BLaER1 treated with 17β-estradiol and CSF1 and Interleukin-3, amounts not matched to agents 10 nM and 100 nM (cell line): ENCODE results near the gene SEL1L.
"Not testable (repeated sequence)": the region's sequence is repeated elsewhere in the genome, so short reads cannot be mapped to it uniquely, and the experiment has no call there.

Source experiments
- H3K27ac ChIP-seq, 11 experiments: shearing (Covaris generic); formaldehyde crosslinking; 2 replicates each; pipeline ENCODE4 v1.8.1; 2022
- H3K27me3 ChIP-seq, 11 experiments: shearing (Covaris generic); formaldehyde crosslinking; 2 replicates each; pipeline ENCODE4 v1.8.1; 2022
- H3K36me3 ChIP-seq, 11 experiments: shearing (Covaris generic); formaldehyde crosslinking; 2 replicates each; pipeline ENCODE4 v1.8.1; 2022
- H3K4me1 ChIP-seq, 10 experiments: shearing (Covaris generic); formaldehyde crosslinking; 2 replicates each; pipeline ENCODE4 v1.8.1; 2022
- H3K4me2 ChIP-seq, 11 experiments: shearing (Covaris generic); formaldehyde crosslinking; 2 replicates each; pipeline ENCODE4 v1.8.1; 2022
- H3K4me3 ChIP-seq, 10 experiments: shearing (Covaris generic); formaldehyde crosslinking; 2 replicates each; pipeline ENCODE4 v1.8.1; 2022
- H3K9ac ChIP-seq, 11 experiments: shearing (Covaris generic); formaldehyde crosslinking; 2 replicates each; pipeline ENCODE4 v1.8.1; 2022
- H3K9me3 ChIP-seq, 11 experiments: shearing (Covaris generic); formaldehyde crosslinking; replicated peaks in 1 of 11; 2 replicates each; pipeline ENCODE4 v1.8.1; 2022
- H4K20me1 ChIP-seq, 11 experiments: shearing (Covaris generic); formaldehyde crosslinking; 2 replicates each; pipeline ENCODE4 v1.8.1; 2022
- Cebpa-rat ChIP-seq, 11 experiments: shearing (Covaris generic); IDR thresholded peaks; 2 replicates each; pipeline ENCODE4 v1.8.1; 2022

SEL1L gene

GRCh38 chr14:81437244-81437643 lies 96.4 kb downstream of the SEL1L start:
- Histone ChIP-seq H4K20me1 (peaks cover 0 to 6% (median 0%) of the 10 kb centered on the region in 11 experiments; a peak in 1 of 22 replicates), H3K4me3 (no peak overlapping the region), H3K4me1 (peaks cover 0 to 5% (median 0%) of the 10 kb centered on the region in 10 experiments; a peak in 3 of 20 replicates), H3K9ac (no peak overlapping the region), H3K27ac (no peak overlapping the region), H3K36me3 (no peaks in the 10 kb centered on the region), H3K27me3 (peaks cover 58 to 95% (median 62%) of the 10 kb centered on the region in 11 experiments), H3K9me3 (peaks cover 13 to 31% (median 22%) of the 10 kb centered on the region in 11 experiments), H3K4me2 (no peak overlapping the region)
- no peak for TF ChIP-seq Cebpa-rat (IDR thresholded peaks at IDR 0.05)

GRCh38 chr14:81436296-81437138 lies 97.1 kb downstream of the SEL1L start:
- Histone ChIP-seq H3K4me3 (peak overlapping the region; percentile 41 to 64 (median 50)), H3K9ac (no peak overlapping the region), H4K20me1 (peaks cover 0 to 6% (median 0%) of the 10 kb centered on the region in 11 experiments; a peak in 1 of 22 replicates), H3K4me2 (peak overlapping the region; percentile 40 to 72 (median 62)), H3K27me3 (peaks cover 58 to 93% (median 62%) of the 10 kb centered on the region in 11 experiments), H3K4me1 (peaks cover 0 to 5% (median 0%) of the 10 kb centered on the region in 10 experiments; a peak in 3 of 20 replicates), H3K36me3 (no peaks in the 10 kb centered on the region), H3K9me3 (peaks cover 13 to 31% (median 22%) of the 10 kb centered on the region in 11 experiments), H3K27ac (no peak overlapping the region)
- no peak for TF ChIP-seq Cebpa-rat (IDR thresholded peaks at IDR 0.05)

- no peak for TF ChIP-seq Cebpa-rat (IDR thresholded peaks at IDR 0.05)
- H3K4me1 ChIP-seq: peaks cover 0 to 5% (median 0%) of the 10 kb centered on the region in 10 experiments; a peak in 3 of 20 replicates
- peaks cover 13 to 31% (median 22%) of the 10 kb centered on the region in 11 experiments for H3K9me3 ChIP-seq
- no peak overlapping the region for H3K27ac ChIP-seq
- peak overlapping the region; percentile 46 to 72 (median 64); a peak in 21 of 22 replicates for H3K4me2 ChIP-seq
- peaks cover 0 to 6% (median 0%) of the 10 kb centered on the region in 11 experiments; a peak in 1 of 22 replicates for H4K20me1 ChIP-seq
- H3K36me3 ChIP-seq: no peaks in the 10 kb centered on the region
- peak overlapping the region; percentile 35 to 64 (median 50); a peak in 17 of 20 replicates for H3K4me3 ChIP-seq
- H3K27me3 ChIP-seq: peaks cover 58 to 96% (median 62%) of the 10 kb centered on the region in 11 experiments
- H3K9ac ChIP-seq: no peak overlapping the region
These were observed 98.0 kb downstream of the SEL1L start for GRCh38 chr14:81435391-81436295.

GRCh38 chr14:81435048-81435390 lies 98.6 kb downstream of the SEL1L start:
- TF ChIP-seq Cebpa-rat (IDR thresholded peaks at IDR 0.05): no peak
- Histone ChIP-seq H3K9me3 (peaks cover 13 to 31% (median 22%) of the 10 kb centered on the region in 11 experiments), H3K9ac (no peak overlapping the region), H3K4me3 (no peak overlapping the region), H3K4me2 (no peak overlapping the region), H3K27me3 (peaks cover 58 to 97% (median 62%) of the 10 kb centered on the region in 11 experiments), H3K27ac (no peak overlapping the region), H4K20me1 (peaks cover 0 to 6% (median 0%) of the 10 kb centered on the region in 11 experiments; a peak in 1 of 22 replicates), H3K4me1 (peaks cover 0 to 5% (median 0%) of the 10 kb centered on the region in 10 experiments; a peak in 3 of 20 replicates), H3K36me3 (no peaks in the 10 kb centered on the region)

- H3K4me1 ChIP-seq: peaks cover 0 to 5% (median 0%) of the 10 kb centered on the region in 10 experiments; a peak in 3 of 20 replicates
- H3K9me3 ChIP-seq: peaks cover 13 to 31% (median 22%) of the 10 kb centered on the region in 11 experiments
- H3K27ac ChIP-seq: no peak overlapping the region
- no peak overlapping the region for H3K4me3 ChIP-seq
- H3K4me2 ChIP-seq: no peak overlapping the region
- peaks cover 58 to 92% (median 62%) of the 10 kb centered on the region in 11 experiments for H3K27me3 ChIP-seq
- H3K9ac ChIP-seq: no peak overlapping the region
- TF ChIP-seq Cebpa-rat (IDR thresholded peaks at IDR 0.05): no peak
- H3K36me3 ChIP-seq: no peaks in the 10 kb centered on the region
- H4K20me1 ChIP-seq: peaks cover 0 to 6% (median 0%) of the 10 kb centered on the region in 11 experiments; a peak in 1 of 22 replicates
These were observed 99.4 kb downstream of the SEL1L start for GRCh38 chr14:81434230-81434629.

- Histone ChIP-seq H3K9me3 (peaks cover 13 to 31% (median 22%) of the 10 kb centered on the region in 11 experiments), H3K4me2 (no peak overlapping the region), H3K4me3 (no peak overlapping the region), H3K27me3 (peaks cover 53 to 86% (median 56%) of the 10 kb centered on the region in 11 experiments), H3K36me3 (no peaks in the 10 kb centered on the region), H4K20me1 (peaks cover 0 to 6% (median 0%) of the 10 kb centered on the region in 11 experiments; a peak in 1 of 22 replicates), H3K4me1 (peaks cover 0 to 5% (median 0%) of the 10 kb centered on the region in 10 experiments; a peak in 3 of 20 replicates), H3K27ac (no peak overlapping the region), H3K9ac (no peak overlapping the region)
- TF ChIP-seq Cebpa-rat (IDR thresholded peaks at IDR 0.05): no peak
These were observed 100.3 kb downstream of the SEL1L start for GRCh38 chr14:81433378-81433777.

GRCh38 chr14:81432219-81432661 lies 101.4 kb downstream of the SEL1L start:
- Histone ChIP-seq H3K36me3 (no peaks in the 10 kb centered on the region), H3K4me2 (no peak overlapping the region), H3K4me3 (no peak overlapping the region), H3K9me3 (peaks cover 13 to 25% (median 21%) of the 10 kb centered on the region in 11 experiments), H3K4me1 (peaks cover 0 to 10% (median 8%) of the 10 kb centered on the region in 10 experiments; a peak in 12 of 20 replicates), H3K27me3 (peaks cover 41 to 84% (median 44%) of the 10 kb centered on the region in 11 experiments), H4K20me1 (peaks cover 0 to 6% (median 0%) of the 10 kb centered on the region in 11 experiments; a peak in 1 of 22 replicates), H3K9ac (no peak overlapping the region), H3K27ac (no peak overlapping the region)
- TF ChIP-seq Cebpa-rat (IDR thresholded peaks at IDR 0.05): no peak

GRCh38 chr14:81430235-81430634 lies 103.4 kb downstream of the SEL1L start:
- Histone ChIP-seq H3K9me3 (peaks cover 0 to 6% (median 1%) of the 10 kb centered on the region in 11 experiments; a peak in 16 of 22 replicates), H3K27ac (no peak overlapping the region), H3K4me3 (no peak overlapping the region), H4K20me1 (peaks cover 0 to under 1% (median 0%) of the 10 kb centered on the region in 11 experiments; a peak in 1 of 22 replicates), H3K36me3 (no peaks in the 10 kb centered on the region), H3K9ac (no peak overlapping the region), H3K4me2 (no peak overlapping the region), H3K4me1 (peaks cover 0 to 14% (median 6%) of the 10 kb centered on the region in 10 experiments; a peak in 11 of 20 replicates), H3K27me3 (peaks cover 21 to 84% (median 25%) of the 10 kb centered on the region in 11 experiments)
- TF ChIP-seq Cebpa-rat (IDR thresholded peaks at IDR 0.05): no peak

GRCh38 chr14:81429749-81430148 lies 103.9 kb downstream of the SEL1L start:
- Histone ChIP-seq H3K27me3 (peaks cover 16 to 84% (median 20%) of the 10 kb centered on the region in 11 experiments), H3K4me1 (peaks cover 0 to 18% (median 6%) of the 10 kb centered on the region in 10 experiments; a peak in 11 of 20 replicates)
- not testable (repeated sequence) for H4K20me1 ChIP-seq, H3K4me2 ChIP-seq, H3K9me3 ChIP-seq, H3K4me3 ChIP-seq, H3K36me3 ChIP-seq, H3K27ac ChIP-seq, H3K9ac ChIP-seq
